ENCODE measurements around the gene KLHL26. TPM values are rescaled to one million over a fixed set of nuclear protein-coding genes. Genes with fewer than 3 reads are reported as not detected.
"Not testable (repeated sequence)": the region's sequence is repeated elsewhere in the genome, so short reads cannot be mapped to it uniquely, and the experiment has no call there.

The KLHL26 gene
- total RNA-seq, 1 experiment from 2014 or later, result 10.7 TPM

DNA sequence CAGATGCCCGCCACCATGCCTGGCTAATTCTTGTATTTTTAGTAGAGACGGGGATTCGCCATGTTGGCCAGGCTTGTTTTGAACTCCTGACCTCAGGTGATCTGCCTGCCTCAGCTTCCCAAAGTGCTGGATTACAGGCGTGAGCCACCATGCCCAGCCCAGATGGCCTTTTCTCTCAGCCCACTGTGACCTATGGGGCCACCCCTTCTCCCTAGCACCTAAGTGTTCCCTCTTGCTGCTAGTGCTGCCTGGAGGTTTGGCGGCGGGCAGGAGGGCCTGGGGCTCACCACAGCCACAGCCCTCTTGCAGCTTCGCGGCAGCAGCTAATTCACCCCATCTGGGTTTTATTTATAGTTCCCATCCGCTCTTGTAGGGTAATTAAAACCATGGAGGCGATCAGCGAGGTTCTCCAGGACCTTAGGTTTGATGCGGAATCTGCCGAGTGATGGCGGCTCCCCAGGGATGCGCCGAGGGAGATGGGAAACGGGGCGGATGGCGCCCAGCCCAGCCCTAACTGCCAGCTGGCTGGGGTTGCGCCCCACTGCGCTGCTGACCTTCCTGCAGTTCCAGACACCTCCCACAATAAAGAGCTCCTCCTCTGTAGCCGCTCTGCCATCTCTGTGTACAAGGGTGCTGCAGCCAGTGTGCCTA lies 45.0 kb upstream of the KLHL26 start:
- Histone ChIP-seq H4K8ac (replicated peaks; ENCODE audit: insufficient read length, low read depth, low read length) (no peak overlapping the region), H2BK12ac (ENCODE audit: insufficient read length, low read depth, low read length) (no peak overlapping the region), H2BK5ac (ENCODE audit: insufficient read length, low read length) (no peak overlapping the region), H4K5ac (ENCODE audit: insufficient read length, low read depth, low read length) (no peak overlapping the region), H3K4me1 (ENCODE audit: insufficient read depth, low read length) (peaks cover 8% of the 10 kb centered on the region; the same call in 1 of the 2 replicates), H3K23me2 (ENCODE audit: insufficient read length, low read depth, low read length, poor library complexity, severe bottlenecking) (peaks cover 28% of the 10 kb centered on the region), H3K18ac (ENCODE audit: insufficient read length, low read depth, low read length) (no peak overlapping the region), H2BK120ac (ENCODE audit: low read depth, low read length, poor library complexity, severe bottlenecking) (no peak overlapping the region), H3K14ac (ENCODE audit: insufficient read depth, low read length) (no peak overlapping the region), H3K27ac (ENCODE audit: insufficient read length, low read depth, low read length) (no peak overlapping the region), H4K20me1 (ENCODE audit: control insufficient read depth, insufficient read depth, insufficient read length) (no peaks in the 10 kb centered on the region), H3K27me3 (ENCODE audit: insufficient read depth, low read length) (no peaks in the 10 kb centered on the region), H2AK5ac (ENCODE audit: insufficient read length, low read length) (no peak overlapping the region), H2BK20ac (ENCODE audit: low read depth, low read length, poor library complexity, severe bottlenecking) (no peak overlapping the region), H3K56ac (ENCODE audit: insufficient read length, low read depth, low read length) (no peak overlapping the region), H3K4me2 (ENCODE audit: insufficient read depth, insufficient read length, low read length) (no peak overlapping the region), H3K9ac (ENCODE audit: extremely low read depth, insufficient read length, low read length) (no peak overlapping the region), H3K4ac (ENCODE audit: low read depth, low read length) (no peak overlapping the region), H2BK15ac (ENCODE audit: low read depth, low read length) (no peak overlapping the region), H3T11ph (ENCODE audit: low read length) (no peak overlapping the region), H2AFZ (ENCODE audit: low read length) (no peak overlapping the region), H4K91ac (ENCODE audit: insufficient read length, low read depth, low read length) (no peak overlapping the region), H3K79me2 (ENCODE audit: insufficient read depth, low read length) (no peaks in the 10 kb centered on the region), H3K9me3 (ENCODE audit: control insufficient read depth, low read depth, low read length) (no peaks in the 10 kb centered on the region), H3K23ac (ENCODE audit: insufficient read length, low read depth, low read length) (no peak overlapping the region), H3K79me1 (ENCODE audit: insufficient read depth, low read depth, low read length, poor library complexity, severe bottlenecking) (no peaks in the 10 kb centered on the region)
- no peak for DNase-seq
- Mint-ChIP-seq H3K27ac (no peak overlapping the region), H3K9me3 (no peaks in the 10 kb centered on the region; a peak in 1 of 5 replicates), H3K36me3 (ENCODE audit: insufficient read depth in 1 of 3, low read depth in 3 of 3) (peaks cover 3 to 16% (median 5%) of the 10 kb centered on the region in 3 experiments; a peak in 5 of 7 replicates), H3K4me1 (peaks cover 45 to 49% of the 10 kb centered on the region in 2 experiments), H3K4me3 (peak overlapping the region in 1 of 2 experiments; percentile 65; a peak in 2 of 5 replicates), H3K27me3 (ENCODE audit: low read depth) (peaks cover 11% of the 10 kb centered on the region)
- TF ChIP-seq, protein P1, sequence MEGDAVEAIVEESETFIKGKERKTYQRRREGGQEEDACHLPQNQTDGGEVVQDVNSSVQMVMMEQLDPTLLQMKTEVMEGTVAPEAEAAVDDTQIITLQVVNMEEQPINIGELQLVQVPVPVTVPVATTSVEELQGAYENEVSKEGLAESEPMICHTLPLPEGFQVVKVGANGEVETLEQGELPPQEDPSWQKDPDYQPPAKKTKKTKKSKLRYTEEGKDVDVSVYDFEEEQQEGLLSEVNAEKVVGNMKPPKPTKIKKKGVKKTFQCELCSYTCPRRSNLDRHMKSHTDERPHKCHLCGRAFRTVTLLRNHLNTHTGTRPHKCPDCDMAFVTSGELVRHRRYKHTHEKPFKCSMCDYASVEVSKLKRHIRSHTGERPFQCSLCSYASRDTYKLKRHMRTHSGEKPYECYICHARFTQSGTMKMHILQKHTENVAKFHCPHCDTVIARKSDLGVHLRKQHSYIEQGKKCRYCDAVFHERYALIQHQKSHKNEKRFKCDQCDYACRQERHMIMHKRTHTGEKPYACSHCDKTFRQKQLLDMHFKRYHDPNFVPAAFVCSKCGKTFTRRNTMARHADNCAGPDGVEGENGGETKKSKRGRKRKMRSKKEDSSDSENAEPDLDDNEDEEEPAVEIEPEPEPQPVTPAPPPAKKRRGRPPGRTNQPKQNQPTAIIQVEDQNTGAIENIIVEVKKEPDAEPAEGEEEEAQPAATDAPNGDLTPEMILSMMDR (conservative IDR thresholded peaks at IDR 0.05), result no peak
- no CpG with 5 or more reads among the region's 22 CpGs for WGBS (ENCODE audit: extremely low coverage, insufficient read length, low lambda C conversion rate)

DNA sequence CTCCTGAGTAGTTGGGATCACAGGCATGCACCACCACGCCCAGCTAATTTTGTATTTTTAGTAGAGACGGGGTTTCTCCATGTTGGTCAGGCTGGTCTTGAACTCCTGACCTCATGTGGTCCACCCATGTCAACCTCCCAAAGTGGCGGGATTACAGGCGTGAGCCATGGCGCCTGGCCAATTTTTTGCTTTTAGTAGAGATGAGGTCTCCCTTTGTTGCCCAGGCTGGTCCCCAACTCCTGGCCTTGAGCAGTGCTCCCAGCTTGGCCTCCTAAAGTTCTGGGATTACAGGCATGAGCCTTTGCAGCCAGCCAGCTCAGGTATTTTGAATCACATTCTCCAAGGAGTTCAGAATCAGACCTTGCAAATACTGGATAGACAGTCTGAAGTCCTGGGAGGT lies 44.1 kb upstream of the KLHL26 start:
- H3K9me3 ChIP-seq (ENCODE audit: control insufficient read depth, low read depth, low read length); H2BK5ac ChIP-seq (ENCODE audit: insufficient read length, low read length); H2AFZ ChIP-seq (ENCODE audit: low read length); H4K91ac ChIP-seq (ENCODE audit: insufficient read length, low read depth, low read length); H3K14ac ChIP-seq (ENCODE audit: insufficient read depth, low read length); H3K4ac ChIP-seq (ENCODE audit: low read depth, low read length); H3K27me3 ChIP-seq (ENCODE audit: insufficient read depth, low read length); H3T11ph ChIP-seq (ENCODE audit: low read length); H3K27ac ChIP-seq (ENCODE audit: insufficient read length, low read depth, low read length); H3K18ac ChIP-seq (ENCODE audit: insufficient read length, low read depth, low read length); H3K79me1 ChIP-seq (ENCODE audit: insufficient read depth, low read depth, low read length, poor library complexity, severe bottlenecking); H3K4me2 ChIP-seq (ENCODE audit: insufficient read depth, insufficient read length, low read length); H3K9ac ChIP-seq (ENCODE audit: extremely low read depth, insufficient read length, low read length); H2AK5ac ChIP-seq (ENCODE audit: insufficient read length, low read length); H2BK12ac ChIP-seq (ENCODE audit: insufficient read length, low read depth, low read length); H3K4me1 ChIP-seq (ENCODE audit: insufficient read depth, low read length); DNase-seq; H3K27ac Mint-ChIP-seq; H4K20me1 ChIP-seq (ENCODE audit: control insufficient read depth, insufficient read depth, insufficient read length); H4K8ac ChIP-seq (replicated peaks; ENCODE audit: insufficient read length, low read depth, low read length); H2BK20ac ChIP-seq (ENCODE audit: low read depth, low read length, poor library complexity, severe bottlenecking); H3K9me3 Mint-ChIP-seq; H2BK15ac ChIP-seq (ENCODE audit: low read depth, low read length); H2BK120ac ChIP-seq (ENCODE audit: low read depth, low read length, poor library complexity, severe bottlenecking); H3K23ac ChIP-seq (ENCODE audit: insufficient read length, low read depth, low read length); H3K56ac ChIP-seq (ENCODE audit: insufficient read length, low read depth, low read length); H3K79me2 ChIP-seq (ENCODE audit: insufficient read depth, low read length); H4K5ac ChIP-seq (ENCODE audit: insufficient read length, low read depth, low read length): not testable (repeated sequence)
- H3K23me2 ChIP-seq (ENCODE audit: insufficient read length, low read depth, low read length, poor library complexity, severe bottlenecking), result peaks cover 28% of the 10 kb centered on the region
- Mint-ChIP-seq H3K27me3 (ENCODE audit: low read depth) (peaks cover 11% of the 10 kb centered on the region), H3K4me1 (peaks cover 47 to 52% of the 10 kb centered on the region in 2 experiments), H3K36me3 (ENCODE audit: insufficient read depth in 1 of 3, low read depth in 3 of 3) (peaks cover 3 to 16% (median 5%) of the 10 kb centered on the region in 3 experiments; a peak in 5 of 7 replicates), H3K4me3 (peak overlapping the region in 1 of 2 experiments; percentile 77; a peak in 3 of 5 replicates)
- WGBS (ENCODE audit: extremely low coverage, insufficient read length, low lambda C conversion rate), result no CpG with 5 or more reads among the region's 5 CpGs

Data from H9 (cell line).